CD14-positive monocyte (primary cell): Measurements from ENCODE around the gene MRPL46. TPM values are rescaled to one million over a fixed set of nuclear protein-coding genes. Genes with fewer than 3 reads are reported as not detected.

Source experiments
- DNase-seq, 3 donors: peaks; one replicate each; pipeline ENCODE4 v3.0.0-alpha.2; 2011 to 2022
- H2AFZ ChIP-seq: 2 replicates; pipeline ENCODE4 v1.6.0; 2012; ENCODE audit warnings: mild to moderate bottlenecking, low read depth, low read length, inconsistent platforms; ENCODE audit not compliant: insufficient read depth, poor library complexity, severe bottlenecking
- H3K27ac ChIP-seq, 2 donors: 1 replicate in 1 of 2; 2 replicates in 1 of 2; pipeline ENCODE4 v1.5.1; 2012 to 2013; ENCODE audit warnings: low read length in 2 of 2, control low read depth in 1 of 2, inconsistent platforms in 1 of 2, low read depth in 1 of 2, mild to moderate bottlenecking in 1 of 2
- H3K27me3 ChIP-seq, 2 donors: one replicate each; pipeline versions ENCODE4 v1.6.0 to v1.6.1; 2011 to 2013; ENCODE audit warnings: low read length in 2 of 2; ENCODE audit not compliant: control insufficient read depth in 2 of 2, insufficient read depth in 2 of 2
- H3K36me3 ChIP-seq, 2 donors: replicated peaks in 1 of 2; 1 replicate in 1 of 2; 2 replicates in 1 of 2; pipeline versions ENCODE4 v1.5.1 to v1.6.1; 2012 to 2013; ENCODE audit warnings: low read length in 2 of 2, control low read depth in 1 of 2, inconsistent platforms in 1 of 2, mild to moderate bottlenecking in 1 of 2; ENCODE audit not compliant: insufficient read depth in 2 of 2, control insufficient read depth in 1 of 2
- H3K4me1 ChIP-seq, 2 donors: 1 replicate in 1 of 2; 2 replicates in 1 of 2; pipeline versions ENCODE4 v1.5.1 to v1.6.1; 2012 to 2013; ENCODE audit warnings: low read length in 2 of 2, control low read depth in 1 of 2, inconsistent platforms in 1 of 2, mild to moderate bottlenecking in 1 of 2, moderate library complexity in 1 of 2; ENCODE audit not compliant: insufficient read depth in 2 of 2, control insufficient read depth in 1 of 2
- H3K4me2 ChIP-seq: replicated peaks from 2 replicates; pipeline ENCODE3; 2012; ENCODE audit warnings: low read length, moderate library complexity, mild to moderate bottlenecking; ENCODE audit not compliant: poor library complexity, severe bottlenecking; ENCODE audit errors: extremely low read depth
- H3K4me3 ChIP-seq, 3 experiments: fragments of 200-600 bp in 1 of 3; sonication (generic) in 1 of 3; replicated peaks in 1 of 3; 1 replicate in 2 of 3; 2 replicates in 1 of 3; pipeline ENCODE4 v1.5.1; 2011 to 2013; ENCODE audit warnings: low read length in 3 of 3, mild to moderate bottlenecking in 3 of 3, control low read depth in 2 of 3, low read depth in 2 of 3, inconsistent platforms in 1 of 3, moderate library complexity in 1 of 3
- H3K79me2 ChIP-seq: 2 replicates; pipeline ENCODE4 v1.6.0; 2012; ENCODE audit warnings: mild to moderate bottlenecking, control low read depth, inconsistent platforms, low read length, moderate library complexity; ENCODE audit not compliant: insufficient read depth
- H3K9ac ChIP-seq: 2 replicates; pipeline ENCODE4 v1.6.0; 2017; ENCODE audit warnings: low read length, mild to moderate bottlenecking; ENCODE audit not compliant: insufficient read depth, poor library complexity, severe bottlenecking
- H3K9me3 ChIP-seq, 2 donors: replicated peaks in 1 of 2; 1 replicate in 1 of 2; 2 replicates in 1 of 2; pipeline versions ENCODE4 v1.5.1 to v1.6.1; 2012 to 2013; ENCODE audit warnings: low read length in 2 of 2, control low read depth in 1 of 2; ENCODE audit not compliant: control insufficient read depth in 1 of 2, insufficient read depth in 1 of 2
- H4K20me1 ChIP-seq: 2 replicates; pipeline ENCODE4 v1.6.0; 2012; ENCODE audit warnings: mild to moderate bottlenecking, low read length, control low read depth, moderate library complexity; ENCODE audit not compliant: insufficient read depth
- H3K27ac Mint-ChIP-seq, 7 donors: one replicate each; pipeline ENCODE4 v1.8.0; 2020; ENCODE audit warnings: mild to moderate bottlenecking in 7 of 7, mixed read lengths in 7 of 7, moderate library complexity in 6 of 7, inconsistent platforms in 2 of 7
- H3K27me3 Mint-ChIP-seq, 3 donors: one replicate each; pipeline ENCODE4 v1.8.0; 2021 to 2022; ENCODE audit warnings: low read depth in 3 of 3, mild to moderate bottlenecking in 3 of 3, mixed read lengths in 3 of 3, moderate library complexity in 3 of 3, inconsistent platforms in 1 of 3
- H3K36me3 Mint-ChIP-seq, 2 donors: one replicate each; pipeline ENCODE4 v1.8.0; 2020; ENCODE audit warnings: mixed read lengths in 2 of 2, inconsistent platforms in 1 of 2, mild to moderate bottlenecking in 1 of 2
- H3K4me1 Mint-ChIP-seq: one replicate; pipeline ENCODE4 v1.8.0; 2020; ENCODE audit warnings: mild to moderate bottlenecking, mixed read lengths
- H3K4me3 Mint-ChIP-seq, 2 donors: one replicate each; pipeline ENCODE4 v1.8.0; 2020; ENCODE audit warnings: mild to moderate bottlenecking in 2 of 2, mixed read lengths in 2 of 2, moderate library complexity in 1 of 2
- H3K9me3 Mint-ChIP-seq, 7 donors: one replicate each; pipeline ENCODE4 v1.8.0; 2020 to 2022; ENCODE audit warnings: mixed read lengths in 7 of 7, mild to moderate bottlenecking in 6 of 7, moderate library complexity in 6 of 7, inconsistent platforms in 2 of 7
- CTCF ChIP-seq: fragments of 200-600 bp; IDR thresholded peaks from one replicate; pipeline ENCODE4 v1.8.0; 2022; ENCODE audit warnings: antibody characterized with exemption, mild to moderate bottlenecking
- WGBS: methylation state at CpG from one replicate; pipeline ENCODE4 v1.1.5; 2013; ENCODE audit warnings: missing lambda C conversion rate; ENCODE audit not compliant: insufficient coverage; 5-methylcytosine and 5-hydroxymethylcytosine counted together
- intact Hi-C, 2 donors: fragments of 100-400 bp; cut with micrococcal nuclease; formaldehyde crosslinking; loops; one replicate each; pipeline versions ENCODE4 v1.15.0 to v1.15.1; 2023
- polyA plus RNA-seq, 3 donors: library from polyadenylated mRNA; depleted of rRNA in 1 of 3; unstranded in 2 of 3; stranded (reverse) in 1 of 3; fragments of 300-500 nt in 2 of 3; fragments of >200 nt in 1 of 3; fragmentation: Illumina TruSeq in 2 of 3; gene quantifications; 1 replicate in 2 of 3; 2 replicates in 1 of 3; pipeline ENCODE4 v1.2.3, GENCODE V29; 2012 to 2021

Gene MRPL46
- polyA plus RNA-seq, 3 donors, result 6.3 to 20.3 (median 17.0) TPM

GRCh38 chr15:88482263-88482662 is 15.1 kb upstream of the MRPL46 start:
- H3K79me2 ChIP-seq, result no peaks in the 10 kb centered on the region
- Mint-ChIP-seq H3K4me3 (no peak overlapping the region), H3K27ac (no peak overlapping the region), H3K36me3 (peaks cover 20 to 23% of the 10 kb centered on the region in 2 donors), H3K4me1 (peaks cover 2% of the 10 kb centered on the region), H3K9me3 (no peaks in the 10 kb centered on the region), H3K27me3 (peaks cover 0 to 3% (median 0%) of the 10 kb centered on the region in 3 donors)
- no peaks in the 10 kb centered on the region for H3K27me3 ChIP-seq
- H2AFZ ChIP-seq, result no peak overlapping the region
- no peak overlapping the region for H3K9ac ChIP-seq
- H3K27ac ChIP-seq, result no peak overlapping the region
- no CpG with 5 or more reads among the region's 1 CpG for WGBS
- H3K36me3 ChIP-seq, result peaks cover 16 to 34% of the 10 kb centered on the region in 2 donors
- H3K4me3 ChIP-seq, result no peak overlapping the region
- peaks cover 2 to 3% of the 10 kb centered on the region in 2 donors for H3K4me1 ChIP-seq
- intact Hi-C loops, result no loop called here
- H3K4me2 ChIP-seq, result no peak overlapping the region
- no peak for TF ChIP-seq CTCF
- H4K20me1 ChIP-seq, result no peaks in the 10 kb centered on the region
- DNase-seq, result no peak
- no peaks in the 10 kb centered on the region for H3K9me3 ChIP-seq

GRCh38 chr15:88480981-88481380 is 13.8 kb upstream of the MRPL46 start:
- Histone ChIP-seq H4K20me1 (no peaks in the 10 kb centered on the region), H3K9ac (no peak overlapping the region), H3K79me2 (no peaks in the 10 kb centered on the region), H2AFZ (no peak overlapping the region), H3K27me3 (no peaks in the 10 kb centered on the region), H3K9me3 (no peaks in the 10 kb centered on the region), H3K4me2 (no peak overlapping the region), H3K36me3 (peaks cover 29 to 46% of the 10 kb centered on the region in 2 donors), H3K4me3 (no peak overlapping the region), H3K27ac (no peak overlapping the region), H3K4me1 (no peaks in the 10 kb centered on the region)
- H3K27me3 Mint-ChIP-seq, result peaks cover 0 to 3% (median 0%) of the 10 kb centered on the region in 3 donors
- WGBS, result 97% methylated on average over 8 of the region's 8 CpGs
- H3K36me3 Mint-ChIP-seq, result peaks cover 28 to 34% of the 10 kb centered on the region in 2 donors
- no peak overlapping the region for H3K27ac Mint-ChIP-seq
- intact Hi-C loops, result no loop called here
- H3K4me1 Mint-ChIP-seq, result no peaks in the 10 kb centered on the region
- no peaks in the 10 kb centered on the region for H3K9me3 Mint-ChIP-seq
- no peak overlapping the region for H3K4me3 Mint-ChIP-seq
- TF ChIP-seq CTCF, result no peak
- no peak for DNase-seq
